ENCODE measurements around the gene FAM135A. TPM values are rescaled to one million over a fixed set of nuclear protein-coding genes. Genes with fewer than 3 reads are reported as not detected.
"Not testable (repeated sequence)": the region's sequence is repeated elsewhere in the genome, so short reads cannot be mapped to it uniquely, and the experiment has no call there.

FAM135A gene
- total and polyA plus RNA-seq, 2 donors from 2014 or later: 8.5 to 48.4 TPM

DNA sequence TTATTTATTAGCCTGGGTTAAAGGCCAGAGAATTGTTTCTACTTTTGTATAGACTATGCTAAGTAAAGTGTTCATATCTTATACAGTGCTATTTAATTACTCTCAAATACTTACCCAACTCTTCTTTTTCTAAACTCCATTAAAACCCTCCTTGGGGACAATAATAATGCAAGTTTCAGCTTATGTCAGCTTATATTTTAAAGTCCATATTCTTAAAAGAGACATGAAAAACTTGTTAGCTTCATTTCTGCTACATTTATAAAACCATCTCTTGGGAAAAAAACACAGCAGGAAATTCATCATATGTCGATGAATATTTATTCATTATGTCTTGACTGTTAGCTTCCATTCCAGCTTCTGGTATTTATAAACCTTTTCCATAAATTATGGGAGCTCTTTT lies 81.5 kb downstream of the FAM135A start:
- DNase-seq (no peak), FAIRE-seq (no peak)
- Histone ChIP-seq H3K27me3 (ENCODE audit: control insufficient read depth, insufficient read depth, low read length) (no peaks in the 10 kb centered on the region), H3K4me1 (ENCODE audit: control insufficient read depth in 2 of 3, insufficient read depth in 2 of 3, low read depth in 1 of 3, low read length in 3 of 3) (no peaks in the 10 kb centered on the region), H3K9me3 (ENCODE audit: control insufficient read depth in 2 of 3, insufficient read depth in 1 of 3, low read length in 3 of 3) (no peaks in the 10 kb centered on the region), H3K9ac (ENCODE audit: low read length in 3 of 3) (no peak overlapping the region), H3K4me3 (ENCODE audit: low read length in 3 of 3) (no peak overlapping the region), H3K27ac (ENCODE audit: low read depth in 2 of 2, low read length in 2 of 2) (no peak overlapping the region), H3K36me3 (ENCODE audit: control insufficient read depth in 2 of 3, insufficient read depth in 3 of 3, low read length in 3 of 3) (no peaks in the 10 kb centered on the region)
- TF ChIP-seq, protein P1, sequence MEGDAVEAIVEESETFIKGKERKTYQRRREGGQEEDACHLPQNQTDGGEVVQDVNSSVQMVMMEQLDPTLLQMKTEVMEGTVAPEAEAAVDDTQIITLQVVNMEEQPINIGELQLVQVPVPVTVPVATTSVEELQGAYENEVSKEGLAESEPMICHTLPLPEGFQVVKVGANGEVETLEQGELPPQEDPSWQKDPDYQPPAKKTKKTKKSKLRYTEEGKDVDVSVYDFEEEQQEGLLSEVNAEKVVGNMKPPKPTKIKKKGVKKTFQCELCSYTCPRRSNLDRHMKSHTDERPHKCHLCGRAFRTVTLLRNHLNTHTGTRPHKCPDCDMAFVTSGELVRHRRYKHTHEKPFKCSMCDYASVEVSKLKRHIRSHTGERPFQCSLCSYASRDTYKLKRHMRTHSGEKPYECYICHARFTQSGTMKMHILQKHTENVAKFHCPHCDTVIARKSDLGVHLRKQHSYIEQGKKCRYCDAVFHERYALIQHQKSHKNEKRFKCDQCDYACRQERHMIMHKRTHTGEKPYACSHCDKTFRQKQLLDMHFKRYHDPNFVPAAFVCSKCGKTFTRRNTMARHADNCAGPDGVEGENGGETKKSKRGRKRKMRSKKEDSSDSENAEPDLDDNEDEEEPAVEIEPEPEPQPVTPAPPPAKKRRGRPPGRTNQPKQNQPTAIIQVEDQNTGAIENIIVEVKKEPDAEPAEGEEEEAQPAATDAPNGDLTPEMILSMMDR (IDR thresholded peaks at IDR 0.05; ENCODE audit: borderline replicate concordance, extremely low read depth, insufficient read depth): no peak
- intact Hi-C loops (cut with DNase I): no loop called here

DNA sequence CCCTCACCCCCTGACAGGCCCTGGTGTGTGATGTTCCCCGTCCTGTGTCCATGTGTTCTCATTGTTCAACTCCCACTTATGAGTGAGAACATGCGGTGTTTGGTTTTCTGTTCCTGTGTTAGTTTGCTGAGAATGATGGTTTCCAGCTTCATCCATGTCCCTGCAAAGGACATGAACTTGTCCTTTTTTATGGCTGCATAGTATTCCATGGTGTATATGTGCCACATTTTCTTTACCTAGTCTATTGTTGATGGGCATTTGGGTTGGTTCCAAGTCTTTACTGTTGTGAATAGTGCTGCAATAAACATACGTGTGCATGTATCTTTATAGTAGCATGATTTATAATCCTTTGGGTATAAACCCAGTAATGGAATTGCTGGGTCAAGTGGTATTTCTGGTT lies 82.5 kb downstream of the FAM135A start:
- H3K4me3 ChIP-seq (ENCODE audit: low read length in 3 of 3); H3K27me3 ChIP-seq (ENCODE audit: control insufficient read depth, insufficient read depth, low read length); FAIRE-seq; H3K27ac ChIP-seq (ENCODE audit: low read depth in 2 of 2, low read length in 2 of 2); H3K9me3 ChIP-seq (ENCODE audit: control insufficient read depth in 2 of 3, insufficient read depth in 1 of 3, low read length in 3 of 3); DNase-seq; H3K9ac ChIP-seq (ENCODE audit: low read length in 3 of 3); H3K4me1 ChIP-seq (ENCODE audit: control insufficient read depth in 2 of 3, insufficient read depth in 2 of 3, low read depth in 1 of 3, low read length in 3 of 3); H3K36me3 ChIP-seq (ENCODE audit: control insufficient read depth in 2 of 3, insufficient read depth in 3 of 3, low read length in 3 of 3); intact Hi-C loops (cut with DNase I): not testable (repeated sequence)

DNA sequence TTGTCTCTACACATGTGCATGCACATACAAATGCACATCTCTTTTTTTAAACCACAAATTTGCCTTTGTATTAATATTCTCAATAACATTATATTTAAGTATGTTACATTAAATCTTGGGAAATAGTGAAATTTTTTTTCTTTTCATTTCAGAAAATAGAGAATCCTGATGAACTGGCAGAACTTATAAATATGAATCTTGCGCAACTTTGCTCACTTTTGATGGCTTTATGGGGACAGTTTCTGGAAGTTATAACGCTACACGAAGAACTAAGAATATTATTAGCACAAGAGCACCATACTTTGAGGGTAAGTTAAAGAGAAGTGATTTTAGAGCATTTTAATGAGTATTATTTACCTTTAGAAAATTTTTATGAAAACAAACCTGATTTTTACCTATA lies 89.2 kb downstream of the FAM135A start:
- Histone ChIP-seq H3K27ac (ENCODE audit: low read depth in 2 of 2, low read length in 2 of 2) (no peak overlapping the region), H3K4me1 (ENCODE audit: control insufficient read depth in 2 of 3, insufficient read depth in 2 of 3, low read depth in 1 of 3, low read length in 3 of 3) (no peaks in the 10 kb centered on the region), H3K9ac (ENCODE audit: low read length in 3 of 3) (no peak overlapping the region), H3K9me3 (ENCODE audit: control insufficient read depth in 2 of 3, insufficient read depth in 1 of 3, low read length in 3 of 3) (peaks cover 0 to 9% (median 6%) of the 10 kb centered on the region in 3 donors), H3K27me3 (ENCODE audit: control insufficient read depth, insufficient read depth, low read length) (no peaks in the 10 kb centered on the region), H3K4me3 (ENCODE audit: low read length in 3 of 3) (no peak overlapping the region), H3K36me3 (ENCODE audit: control insufficient read depth in 2 of 3, insufficient read depth in 3 of 3, low read length in 3 of 3) (peaks cover 0 to 14% (median 11%) of the 10 kb centered on the region in 3 donors)
- TF ChIP-seq, protein P1 (IDR thresholded peaks at IDR 0.05; ENCODE audit: borderline replicate concordance, extremely low read depth, insufficient read depth): no peak
- intact Hi-C loops (cut with DNase I): no loop called here
- DNase-seq (no peak), FAIRE-seq (no peak)

DNA sequence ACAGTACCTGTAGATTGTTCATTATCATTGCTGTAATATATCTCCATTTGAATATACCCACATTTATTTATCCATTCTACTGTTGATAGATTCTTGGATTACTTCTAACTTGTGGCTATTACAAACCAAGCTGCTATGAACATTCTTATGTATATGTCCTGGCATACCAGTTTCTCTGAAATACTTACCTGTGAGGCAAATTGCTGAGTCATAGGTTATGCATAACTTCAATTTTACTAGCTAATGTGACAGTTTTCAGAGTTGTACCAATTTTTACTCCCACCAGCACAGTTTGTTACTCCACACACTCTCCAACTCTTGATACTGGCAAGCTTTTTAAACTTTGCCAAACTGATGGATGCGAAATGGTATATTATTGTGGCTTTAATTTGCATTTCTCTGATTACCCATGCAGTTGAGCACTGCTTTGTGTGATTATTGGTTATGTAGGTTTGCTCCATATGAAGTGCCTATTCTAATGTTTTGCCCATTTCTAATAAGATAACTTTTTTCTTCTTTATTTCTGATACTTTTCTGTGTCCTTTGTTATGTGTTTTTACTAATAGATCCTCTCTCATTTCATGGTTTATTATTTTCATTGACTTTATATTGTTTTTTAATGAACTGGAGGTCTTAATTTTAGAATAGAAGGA lies 90.6 kb downstream of the FAM135A start:
- peaks cover 0 to 9% (median 6%) of the 10 kb centered on the region in 3 donors for H3K9me3 ChIP-seq (ENCODE audit: control insufficient read depth in 2 of 3, insufficient read depth in 1 of 3, low read length in 3 of 3)
- intact Hi-C loops (cut with DNase I): no loop called here
- H3K27ac ChIP-seq (ENCODE audit: low read depth in 2 of 2, low read length in 2 of 2): no peak overlapping the region
- H3K4me3 ChIP-seq (ENCODE audit: low read length in 3 of 3): no peak overlapping the region
- FAIRE-seq: no peak
- DNase-seq: no peak
- H3K36me3 ChIP-seq (ENCODE audit: control insufficient read depth in 2 of 3, insufficient read depth in 3 of 3, low read length in 3 of 3): peaks cover 0 to 14% (median 11%) of the 10 kb centered on the region in 3 donors
- H3K27me3 ChIP-seq (ENCODE audit: control insufficient read depth, insufficient read depth, low read length): no peaks in the 10 kb centered on the region
- TF ChIP-seq, protein P1 (IDR thresholded peaks at IDR 0.05; ENCODE audit: borderline replicate concordance, extremely low read depth, insufficient read depth): no peak
- H3K4me1 ChIP-seq (ENCODE audit: control insufficient read depth in 2 of 3, insufficient read depth in 2 of 3, low read depth in 1 of 3, low read length in 3 of 3): no peaks in the 10 kb centered on the region
- no peak overlapping the region for H3K9ac ChIP-seq (ENCODE audit: low read length in 3 of 3)
